Hepatocyte (in vitro differentiated cells): ENCODE measurements around the gene TMEM145. TPM values are rescaled to one million over a fixed set of nuclear protein-coding genes. Genes with fewer than 3 reads are reported as not detected.

Source experiments
- DNase-seq: peaks from one replicate; pipeline ENCODE4 v3.0.0-alpha.2; 2016; ENCODE audit warnings: low spot score
- H2AFZ ChIP-seq: fragments of 200-600 bp; sonication (generic); 2 replicates; pipeline ENCODE4 v1.6.0; 2016; ENCODE audit warnings: antibody characterized with exemption, mild to moderate bottlenecking
- H3K27ac ChIP-seq: fragments of 200-600 bp; sonication (generic); 2 replicates; pipeline ENCODE4 v1.5.1; 2016; ENCODE audit warnings: mild to moderate bottlenecking
- H3K27me3 ChIP-seq: fragments of 200-600 bp; sonication (generic); 2 replicates; pipeline ENCODE4 v1.6.1; 2016
- H3K36me3 ChIP-seq: fragments of 200-600 bp; sonication (generic); replicated peaks from 2 replicates; pipeline ENCODE4 v1.5.1; 2016; ENCODE audit warnings: low read depth; ENCODE audit not compliant: insufficient read depth
- H3K4me1 ChIP-seq: fragments of 200-600 bp; sonication (generic); 2 replicates; pipeline ENCODE4 v1.5.1; 2016; ENCODE audit warnings: mild to moderate bottlenecking, moderate library complexity; ENCODE audit not compliant: insufficient read depth
- H3K4me2 ChIP-seq: fragments of 200-600 bp; sonication (generic); 2 replicates; pipeline ENCODE4 v1.6.0; 2016
- H3K4me3 ChIP-seq: fragments of 200-600 bp; sonication (generic); 2 replicates; pipeline ENCODE4 v1.5.1; 2016; ENCODE audit warnings: mild to moderate bottlenecking
- H3K79me2 ChIP-seq: fragments of 200-600 bp; sonication (generic); 2 replicates; pipeline ENCODE4 v1.6.0; 2017; ENCODE audit warnings: mild to moderate bottlenecking
- H3K9me2 ChIP-seq: fragments of 200-600 bp; sonication (generic); replicated peaks from 2 replicates; pipeline ENCODE4 v1.6.0; 2017; ENCODE audit warnings: mild to moderate bottlenecking; ENCODE audit not compliant: insufficient read depth
- H3K9me3 ChIP-seq: fragments of 200-600 bp; sonication (generic); 2 replicates; pipeline ENCODE4 v1.5.1; 2016; ENCODE audit warnings: low read depth, mild to moderate bottlenecking
- H4K20me1 ChIP-seq: fragments of 200-600 bp; sonication (generic); 2 replicates; pipeline ENCODE4 v1.6.0; 2016; ENCODE audit warnings: mild to moderate bottlenecking; ENCODE audit not compliant: insufficient read depth, poor library complexity, severe bottlenecking
- EZH2 ChIP-seq: fragments of 200-600 bp; sonication (generic); IDR thresholded peaks from 2 replicates; pipeline ENCODE4 v1.6.1; 2016; ENCODE audit warnings: antibody characterized with exemption, mild to moderate bottlenecking, borderline replicate concordance
- EZH2phosphoT487 ChIP-seq: fragments of 200-600 bp; sonication (generic); IDR thresholded peaks from one replicate; pipeline ENCODE4 v1.6.1; 2018; ENCODE audit warnings: antibody characterized with exemption, mild to moderate bottlenecking, low read depth, moderate library complexity; ENCODE audit not compliant: unreplicated experiment, severe bottlenecking
- WGBS: methylation state at CpG from one replicate; pipeline ENCODE4 v1.1.6; 2016; ENCODE audit warnings: low lambda C conversion rate; ENCODE audit errors: missing lambda C conversion rate; 5-methylcytosine and 5-hydroxymethylcytosine counted together
- polyA plus RNA-seq: library from polyadenylated mRNA; unstranded; fragments of >200 nt; fragmentation: Nextera tagmentation; extraction: Ambion mirVana; gene quantifications from 2 replicates; pipeline ENCODE4 v1.2.1, GENCODE V29; 2016
- total RNA-seq: library from RNA; depleted of rRNA; stranded (reverse); fragments of >200 nt; gene quantifications from 2 replicates; pipeline ENCODE4 v1.2.3, GENCODE V29; 2014
- TF ChIP-seq, protein P1 (sequence below): fragments of 200-600 bp; sonication (generic); IDR thresholded peaks from 2 replicates; pipeline ENCODE4 v1.5.1; 2016; ENCODE audit warnings: antibody characterized with exemption, mild to moderate bottlenecking; ENCODE audit not compliant: poor library complexity

Gene TMEM145
- total and polyA plus RNA-seq, 2 experiments from 2014 or later: 0.40 TPM; not detected in 1

DNA sequence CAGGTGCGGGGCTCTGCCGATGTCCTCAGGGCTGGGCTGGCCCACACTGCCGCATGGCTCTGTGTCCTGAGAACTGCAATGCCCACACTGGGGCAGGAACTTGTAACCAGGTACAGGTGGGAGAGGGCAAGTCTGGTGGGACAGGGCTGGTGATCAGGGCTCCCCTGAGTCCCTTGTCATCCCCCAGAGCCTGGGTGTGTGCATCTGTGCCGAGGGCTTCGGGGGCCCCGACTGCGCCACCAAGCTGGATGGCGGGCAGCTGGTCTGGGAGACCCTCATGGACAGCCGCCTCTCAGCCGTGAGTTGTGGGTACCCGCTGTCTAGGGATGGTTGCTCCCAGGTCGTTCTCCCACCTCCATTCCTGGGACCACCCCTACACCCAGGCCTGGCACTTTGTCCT lies 42.8 kb downstream of the TMEM145 start:
- TF ChIP-seq EZH2phosphoT487 (no peak), EZH2 (no peak)
- TF ChIP-seq, protein P1, sequence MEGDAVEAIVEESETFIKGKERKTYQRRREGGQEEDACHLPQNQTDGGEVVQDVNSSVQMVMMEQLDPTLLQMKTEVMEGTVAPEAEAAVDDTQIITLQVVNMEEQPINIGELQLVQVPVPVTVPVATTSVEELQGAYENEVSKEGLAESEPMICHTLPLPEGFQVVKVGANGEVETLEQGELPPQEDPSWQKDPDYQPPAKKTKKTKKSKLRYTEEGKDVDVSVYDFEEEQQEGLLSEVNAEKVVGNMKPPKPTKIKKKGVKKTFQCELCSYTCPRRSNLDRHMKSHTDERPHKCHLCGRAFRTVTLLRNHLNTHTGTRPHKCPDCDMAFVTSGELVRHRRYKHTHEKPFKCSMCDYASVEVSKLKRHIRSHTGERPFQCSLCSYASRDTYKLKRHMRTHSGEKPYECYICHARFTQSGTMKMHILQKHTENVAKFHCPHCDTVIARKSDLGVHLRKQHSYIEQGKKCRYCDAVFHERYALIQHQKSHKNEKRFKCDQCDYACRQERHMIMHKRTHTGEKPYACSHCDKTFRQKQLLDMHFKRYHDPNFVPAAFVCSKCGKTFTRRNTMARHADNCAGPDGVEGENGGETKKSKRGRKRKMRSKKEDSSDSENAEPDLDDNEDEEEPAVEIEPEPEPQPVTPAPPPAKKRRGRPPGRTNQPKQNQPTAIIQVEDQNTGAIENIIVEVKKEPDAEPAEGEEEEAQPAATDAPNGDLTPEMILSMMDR: no peak
- H3K36me3 ChIP-seq: no peaks in the 10 kb centered on the region
- WGBS: 93% methylated on average over 11 of the region's 12 CpGs

DNA sequence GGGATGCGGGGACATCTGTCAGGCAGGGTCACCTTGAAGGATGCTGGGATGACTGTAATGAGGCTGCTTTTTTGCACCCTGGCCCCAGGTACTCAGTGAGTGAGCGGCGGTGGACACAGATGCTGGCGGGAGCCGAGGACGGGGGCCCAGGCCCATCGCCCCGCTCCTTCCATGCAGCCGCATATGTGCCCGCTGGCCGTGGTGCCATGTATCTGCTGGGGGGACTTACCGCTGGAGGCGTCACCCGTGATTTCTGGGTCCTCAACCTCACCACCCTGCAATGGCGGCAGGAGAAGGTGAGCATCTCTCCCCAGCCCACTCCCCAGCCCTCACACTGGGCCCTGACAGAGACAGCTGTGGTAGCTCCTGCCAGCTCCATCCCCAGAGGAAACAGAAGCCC lies 43.6 kb downstream of the TMEM145 start:
- 98% methylated on average over 15 of the region's 15 CpGs for WGBS
- Histone ChIP-seq H3K9me3 (no peaks in the 10 kb centered on the region), H3K4me2 (no peak overlapping the region), H3K36me3 (no peaks in the 10 kb centered on the region), H3K79me2 (no peaks in the 10 kb centered on the region), H3K4me3 (no peak overlapping the region), H2AFZ (no peak overlapping the region), H3K9me2 (no peaks in the 10 kb centered on the region), H4K20me1 (no peaks in the 10 kb centered on the region), H3K27ac (no peak overlapping the region), H3K27me3 (no peaks in the 10 kb centered on the region), H3K4me1 (no peaks in the 10 kb centered on the region)
- TF ChIP-seq, protein P1: no peak
- TF ChIP-seq EZH2phosphoT487 (no peak), EZH2 (no peak)
- DNase-seq: no peak

More for the DNA sequence above, 42.8 kb downstream of the TMEM145 start:
- no peak overlapping the region for H3K4me2 ChIP-seq
- no peaks in the 10 kb centered on the region for H3K9me3 ChIP-seq
- no peak overlapping the region for H3K27ac ChIP-seq
- no peaks in the 10 kb centered on the region for H3K79me2 ChIP-seq
- no peaks in the 10 kb centered on the region for H3K27me3 ChIP-seq
- H4K20me1 ChIP-seq: no peaks in the 10 kb centered on the region
- no peak overlapping the region for H2AFZ ChIP-seq
- H3K9me2 ChIP-seq: no peaks in the 10 kb centered on the region
- no peak overlapping the region for H3K4me3 ChIP-seq
- DNase-seq: no peak
- no peaks in the 10 kb centered on the region for H3K4me1 ChIP-seq

DNA sequence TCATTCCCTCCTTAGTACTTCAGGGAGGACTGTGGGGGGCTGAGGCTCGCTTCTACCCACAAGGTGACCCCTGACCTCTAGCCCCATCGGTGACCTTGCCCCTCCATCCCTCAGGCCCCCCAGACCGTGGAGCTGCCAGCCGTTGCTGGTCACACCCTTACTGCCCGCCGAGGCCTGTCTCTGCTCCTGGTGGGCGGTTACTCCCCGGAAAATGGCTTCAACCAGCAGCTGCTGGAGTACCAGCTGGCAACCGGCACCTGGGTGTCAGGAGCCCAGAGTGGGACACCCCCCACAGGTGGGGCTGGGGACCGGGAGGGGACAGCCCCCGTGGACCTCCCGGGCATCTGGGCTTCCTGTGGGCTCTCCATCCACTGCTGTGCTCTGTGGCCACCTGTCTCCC lies 44.2 kb downstream of the TMEM145 start:
- Histone ChIP-seq H2AFZ (no peak overlapping the region), H3K4me3 (no peak overlapping the region), H3K4me1 (no peaks in the 10 kb centered on the region), H3K4me2 (no peak overlapping the region), H3K9me3 (no peaks in the 10 kb centered on the region), H3K27me3 (no peaks in the 10 kb centered on the region), H3K27ac (no peak overlapping the region), H4K20me1 (no peaks in the 10 kb centered on the region), H3K79me2 (no peaks in the 10 kb centered on the region), H3K9me2 (no peaks in the 10 kb centered on the region), H3K36me3 (no peaks in the 10 kb centered on the region)
- no peak for TF ChIP-seq EZH2phosphoT487
- TF ChIP-seq, protein P1: no peak
- TF ChIP-seq EZH2: no peak
- DNase-seq: no peak
- WGBS: 95% methylated on average over 12 of the region's 12 CpGs
